RWPE2 (cell line): ENCODE data around the gene ADAM23.

Experiments used
- ATAC-seq: fragments of 200-7000 bp; cut with Tn5 transposase; 3 replicates; pipeline ENCODE4 v1.9.1; 2021; ENCODE audit warnings: low read depth
- DNase-seq: peaks from one replicate; pipeline ENCODE4 v3.0.0-alpha.2; 2020; ENCODE audit warnings: low spot score
- H3K27ac ChIP-seq: fragments of 450-650 bp; 2 replicates; pipeline ENCODE4 v1.5.1; 2017; ENCODE audit warnings: mild to moderate bottlenecking; ENCODE audit not compliant: poor library complexity, severe bottlenecking
- H3K27me3 ChIP-seq: fragments of 250-450 bp; sonication (Bioruptor Pico); 2 replicates; pipeline ENCODE4 v1.5.1; 2021; ENCODE audit warnings: mild to moderate bottlenecking, moderate library complexity; ENCODE audit not compliant: insufficient read depth, poor library complexity, severe bottlenecking
- H3K36me3 ChIP-seq: fragments of 250-450 bp; sonication (Bioruptor Pico); 2 replicates; pipeline ENCODE4 v1.5.1; 2020; ENCODE audit warnings: low read depth, mild to moderate bottlenecking, moderate library complexity
- H3K4me1 ChIP-seq: fragments of 250-450 bp; sonication (Bioruptor Pico); 2 replicates; pipeline ENCODE4 v1.5.1; 2021; ENCODE audit warnings: mild to moderate bottlenecking, moderate library complexity; ENCODE audit not compliant: insufficient read depth, poor library complexity, severe bottlenecking
- H3K4me3 ChIP-seq: fragments of 250-450 bp; sonication (Bioruptor Pico); 2 replicates; pipeline ENCODE4 v1.5.1; 2021; ENCODE audit warnings: mild to moderate bottlenecking, moderate library complexity; ENCODE audit not compliant: severe bottlenecking
- H3K9me3 ChIP-seq: fragments of 250-450 bp; sonication (Bioruptor Pico); 2 replicates; pipeline ENCODE4 v1.5.1; 2021; ENCODE audit warnings: mild to moderate bottlenecking, moderate library complexity; ENCODE audit not compliant: severe bottlenecking
- CTCF ChIP-seq: fragments of 450-650 bp; IDR thresholded peaks from one replicate; pipeline ENCODE4 v1.5.1; 2017; ENCODE audit warnings: mild to moderate bottlenecking, moderate library complexity; ENCODE audit not compliant: poor library complexity, severe bottlenecking

ADAM23 gene

GRCh38 chr2:206442474-206442832, 879 bp upstream of the ADAM23 start:
- no peak for ATAC-seq
- no peak for TF ChIP-seq CTCF
- Histone ChIP-seq H3K36me3 (no peaks in the 10 kb centered on the region), H3K4me3 (no peak overlapping the region), H3K27ac (no peak overlapping the region), H3K9me3 (no peaks in the 10 kb centered on the region), H3K4me1 (no peaks in the 10 kb centered on the region), H3K27me3 (peaks cover 56% of the 10 kb centered on the region)
- DNase-seq, result no peak

DNA sequence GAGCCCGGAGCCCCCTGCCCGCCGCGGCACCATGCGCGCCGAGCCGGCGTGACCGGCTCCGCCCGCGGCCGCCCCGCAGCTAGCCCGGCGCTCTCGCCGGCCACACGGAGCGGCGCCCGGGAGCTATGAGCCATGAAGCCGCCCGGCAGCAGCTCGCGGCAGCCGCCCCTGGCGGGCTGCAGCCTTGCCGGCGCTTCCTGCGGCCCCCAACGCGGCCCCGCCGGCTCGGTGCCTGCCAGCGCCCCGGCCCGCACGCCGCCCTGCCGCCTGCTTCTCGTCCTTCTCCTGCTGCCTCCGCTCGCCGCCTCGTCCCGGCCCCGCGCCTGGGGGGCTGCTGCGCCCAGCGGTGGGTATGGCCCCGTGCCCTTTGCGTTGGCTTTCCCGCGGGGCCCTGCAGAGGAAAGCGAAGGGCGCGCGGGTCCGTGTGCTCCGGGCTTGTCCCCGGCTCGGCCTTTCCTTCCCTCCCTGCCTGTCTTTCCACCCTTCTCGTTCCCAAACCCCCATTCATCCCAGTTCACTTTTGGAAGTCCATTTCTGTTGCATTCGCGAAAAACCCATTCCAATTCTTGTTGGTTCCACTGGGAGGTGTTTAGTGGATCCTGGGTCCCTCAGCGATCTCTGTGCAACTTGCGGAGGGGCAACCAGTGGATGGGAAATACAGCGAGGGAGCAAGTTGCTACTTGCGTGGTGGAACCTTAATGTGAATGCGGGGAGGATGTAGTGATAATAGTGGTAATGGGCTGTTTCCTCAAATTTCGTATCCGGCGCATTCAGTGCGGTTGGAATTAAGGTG, 599 bp downstream of the ADAM23 start:
- no peak overlapping the region for H3K27ac ChIP-seq
- TF ChIP-seq CTCF, result no peak
- peaks cover 55% of the 10 kb centered on the region for H3K27me3 ChIP-seq
- ATAC-seq (peak; percentile 52), DNase-seq (no peak)
- no peaks in the 10 kb centered on the region for H3K36me3 ChIP-seq
- H3K4me1 ChIP-seq, result no peaks in the 10 kb centered on the region
- H3K4me3 ChIP-seq, result peak overlapping the region; percentile 31
- H3K9me3 ChIP-seq, result no peaks in the 10 kb centered on the region

GRCh38 chr2:206445948-206446347, 2.6 kb downstream of the ADAM23 start:
- TF ChIP-seq CTCF, result no peak
- ATAC-seq, result no peak
- Histone ChIP-seq H3K9me3 (no peaks in the 10 kb centered on the region), H3K27ac (no peak overlapping the region), H3K4me1 (no peaks in the 10 kb centered on the region), H3K27me3 (peaks cover 55% of the 10 kb centered on the region), H3K36me3 (no peaks in the 10 kb centered on the region), H3K4me3 (no peak overlapping the region)
- no peak for DNase-seq

GRCh38 chr2:206452242-206452641, 8.9 kb downstream of the ADAM23 start:
- H3K4me3 ChIP-seq, result no peak overlapping the region
- peaks cover 5% of the 10 kb centered on the region for H3K27me3 ChIP-seq
- ATAC-seq, result no peak
- no peak for TF ChIP-seq CTCF
- no peak for DNase-seq
- H3K9me3 ChIP-seq, result no peaks in the 10 kb centered on the region
- no peaks in the 10 kb centered on the region for H3K36me3 ChIP-seq
- H3K27ac ChIP-seq, result no peak overlapping the region
- H3K4me1 ChIP-seq, result no peaks in the 10 kb centered on the region

DNA sequence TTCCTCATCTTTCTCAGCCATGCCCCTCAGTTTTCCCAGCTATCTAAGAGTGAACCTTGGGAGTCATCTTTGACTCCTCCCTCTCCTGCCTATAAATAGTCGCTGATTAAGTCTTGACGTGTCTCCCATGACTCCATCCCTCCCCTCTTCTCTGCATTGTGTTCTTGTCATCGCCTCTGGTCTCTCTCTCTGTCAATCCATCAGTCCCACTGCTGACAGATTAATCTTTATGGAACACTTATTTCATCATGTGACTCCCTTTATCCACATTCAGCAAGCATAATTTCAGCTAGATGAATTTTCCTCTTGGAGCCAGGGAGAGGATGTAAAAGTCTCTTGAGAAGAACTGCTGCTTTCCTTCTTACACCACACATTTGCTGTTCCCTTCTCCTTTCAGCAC, 9.4 kb downstream of the ADAM23 start:
- no peak for TF ChIP-seq CTCF
- H3K4me1 ChIP-seq, result no peaks in the 10 kb centered on the region
- peaks cover under 1% of the 10 kb centered on the region for H3K27me3 ChIP-seq
- no peaks in the 10 kb centered on the region for H3K36me3 ChIP-seq
- peak; percentile 54; the same call in 1 of the 3 replicates for ATAC-seq
- H3K4me3 ChIP-seq, result no peak overlapping the region
- no peak for DNase-seq
- H3K27ac ChIP-seq, result no peak overlapping the region
- H3K9me3 ChIP-seq, result no peaks in the 10 kb centered on the region
